Choroid plexus epithelial cell (primary cell): Measurements from ENCODE around the gene MYCBPAP.
"Not testable (repeated sequence)": the region's sequence is repeated elsewhere in the genome, so short reads cannot be mapped to it uniquely, and the experiment has no call there.

Source experiments
- DNase-seq: peaks from one replicate; pipeline ENCODE4 v3.0.0-alpha.2; 2010; ENCODE audit warnings: low read depth
- H3K4me3 ChIP-seq: 2 replicates; pipeline ENCODE4 v1.5.1; 2011; ENCODE audit warnings: low read depth, mild to moderate bottlenecking, control low read depth, low read length, moderate library complexity
- TF ChIP-seq, protein P1 (sequence below): conservative IDR thresholded peaks from 2 replicates; pipeline ENCODE4 v1.5.1; 2011; ENCODE audit warnings: low read depth, mild to moderate bottlenecking, control low read depth, inconsistent platforms, low read length, moderate library complexity

MYCBPAP gene

DNA sequence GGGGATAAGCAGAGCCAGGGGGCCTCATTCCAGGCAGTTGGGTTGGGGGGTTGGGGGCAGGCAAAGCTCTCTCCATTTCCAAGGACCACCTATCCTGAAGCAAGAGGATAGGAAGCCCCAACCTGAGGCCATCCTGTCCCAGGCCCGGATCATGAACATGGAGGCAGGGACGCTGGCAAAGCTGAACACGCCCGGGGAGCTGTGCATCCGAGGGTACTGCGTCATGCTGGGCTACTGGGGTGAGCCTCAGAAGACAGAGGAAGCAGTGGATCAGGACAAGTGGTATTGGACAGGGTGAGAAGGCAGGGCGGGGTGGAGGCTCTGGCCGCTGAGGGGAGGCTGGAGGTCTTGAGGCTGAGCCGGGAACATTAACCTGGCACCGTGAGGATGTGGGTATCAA lies 36.0 kb upstream of the MYCBPAP start:
- no peak for DNase-seq
- TF ChIP-seq, protein P1, sequence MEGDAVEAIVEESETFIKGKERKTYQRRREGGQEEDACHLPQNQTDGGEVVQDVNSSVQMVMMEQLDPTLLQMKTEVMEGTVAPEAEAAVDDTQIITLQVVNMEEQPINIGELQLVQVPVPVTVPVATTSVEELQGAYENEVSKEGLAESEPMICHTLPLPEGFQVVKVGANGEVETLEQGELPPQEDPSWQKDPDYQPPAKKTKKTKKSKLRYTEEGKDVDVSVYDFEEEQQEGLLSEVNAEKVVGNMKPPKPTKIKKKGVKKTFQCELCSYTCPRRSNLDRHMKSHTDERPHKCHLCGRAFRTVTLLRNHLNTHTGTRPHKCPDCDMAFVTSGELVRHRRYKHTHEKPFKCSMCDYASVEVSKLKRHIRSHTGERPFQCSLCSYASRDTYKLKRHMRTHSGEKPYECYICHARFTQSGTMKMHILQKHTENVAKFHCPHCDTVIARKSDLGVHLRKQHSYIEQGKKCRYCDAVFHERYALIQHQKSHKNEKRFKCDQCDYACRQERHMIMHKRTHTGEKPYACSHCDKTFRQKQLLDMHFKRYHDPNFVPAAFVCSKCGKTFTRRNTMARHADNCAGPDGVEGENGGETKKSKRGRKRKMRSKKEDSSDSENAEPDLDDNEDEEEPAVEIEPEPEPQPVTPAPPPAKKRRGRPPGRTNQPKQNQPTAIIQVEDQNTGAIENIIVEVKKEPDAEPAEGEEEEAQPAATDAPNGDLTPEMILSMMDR, result no peak
- no peak overlapping the region for H3K4me3 ChIP-seq

DNA sequence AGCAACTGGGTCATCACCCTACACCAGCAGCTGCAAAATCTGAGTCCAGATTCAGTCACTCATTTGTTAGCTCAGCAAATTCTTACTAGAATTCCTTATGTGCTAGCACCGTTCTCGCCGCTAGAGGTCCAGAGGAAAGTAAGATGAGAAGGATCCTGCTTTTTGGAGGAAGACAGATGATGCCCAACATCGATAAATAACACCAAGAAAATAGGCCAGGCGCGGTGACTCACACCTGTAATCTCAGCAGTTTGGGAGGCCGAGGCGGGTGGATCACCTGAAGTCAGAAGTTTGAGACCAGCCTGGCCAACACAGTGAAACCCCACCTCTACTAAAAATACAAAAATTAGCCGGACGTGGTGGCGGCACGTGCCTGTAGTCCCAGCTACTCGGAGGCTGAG lies 35.5 kb upstream of the MYCBPAP start:
- peak; percentile 58 for DNase-seq
- H3K4me3 ChIP-seq, result not testable (repeated sequence)
- TF ChIP-seq, protein P1, result peak; percentile 57

DNA sequence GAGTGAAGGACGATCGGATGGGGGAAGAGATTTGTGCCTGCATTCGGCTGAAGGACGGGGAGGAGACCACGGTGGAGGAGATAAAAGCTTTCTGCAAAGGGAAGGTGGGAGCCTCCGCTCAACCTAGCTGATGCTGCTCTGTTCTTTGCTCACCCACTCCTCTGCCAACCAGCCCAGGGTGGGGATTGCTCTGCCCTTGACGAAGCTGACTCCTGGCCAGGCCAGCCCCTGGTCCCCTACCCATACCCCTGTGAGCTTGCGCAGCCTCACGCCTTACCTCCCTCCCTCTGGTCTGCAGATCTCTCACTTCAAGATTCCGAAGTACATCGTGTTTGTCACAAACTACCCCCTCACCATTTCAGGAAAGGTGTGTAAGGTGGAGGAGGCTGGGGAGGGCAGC lies 34.3 kb upstream of the MYCBPAP start:
- DNase-seq, result no peak
- H3K4me3 ChIP-seq, result no peak overlapping the region
- TF ChIP-seq, protein P1, result no peak

DNA sequence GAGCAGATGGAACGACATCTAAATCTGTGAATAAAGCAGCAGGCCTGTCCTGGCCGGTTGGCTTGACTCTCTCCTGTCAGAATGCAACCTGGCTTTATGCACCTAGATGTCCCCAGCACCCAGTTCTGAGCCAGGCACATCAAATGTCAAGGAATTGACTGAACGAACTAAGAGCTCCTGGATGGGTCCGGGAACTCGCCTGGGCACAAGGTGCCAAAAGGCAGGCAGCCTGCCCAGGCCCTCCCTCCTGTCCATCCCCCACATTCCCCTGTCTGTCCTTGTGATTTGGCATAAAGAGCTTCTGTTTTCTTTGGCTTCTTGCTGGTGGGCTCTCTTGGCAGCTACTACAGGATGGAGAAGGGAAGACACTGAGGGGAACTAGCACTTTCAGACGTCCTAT lies 33.7 kb upstream of the MYCBPAP start:
- TF ChIP-seq, protein P1, result no peak
- DNase-seq, result no peak
- no peak overlapping the region for H3K4me3 ChIP-seq

DNA sequence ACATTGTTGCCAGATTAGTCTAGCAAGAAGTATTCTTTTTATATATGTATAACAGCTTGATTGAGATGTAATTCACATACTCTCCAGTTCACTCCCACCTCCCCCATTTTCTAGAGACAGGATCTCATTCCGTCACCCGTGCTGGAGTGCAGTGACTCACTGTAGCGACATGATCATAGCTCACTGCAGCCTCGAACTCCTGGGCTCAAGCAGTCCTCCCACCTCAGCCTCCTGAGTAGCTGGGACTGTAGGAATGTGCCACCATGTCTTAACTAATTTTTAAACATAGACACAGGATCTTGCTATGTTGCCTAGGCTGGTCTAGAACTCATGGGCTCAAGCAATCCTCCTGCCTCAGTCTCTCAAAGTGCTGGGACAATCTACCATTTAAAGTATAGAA lies 32.9 kb upstream of the MYCBPAP start:
- H3K4me3 ChIP-seq, result no peak overlapping the region
- TF ChIP-seq, protein P1, result no peak
- no peak for DNase-seq

DNA sequence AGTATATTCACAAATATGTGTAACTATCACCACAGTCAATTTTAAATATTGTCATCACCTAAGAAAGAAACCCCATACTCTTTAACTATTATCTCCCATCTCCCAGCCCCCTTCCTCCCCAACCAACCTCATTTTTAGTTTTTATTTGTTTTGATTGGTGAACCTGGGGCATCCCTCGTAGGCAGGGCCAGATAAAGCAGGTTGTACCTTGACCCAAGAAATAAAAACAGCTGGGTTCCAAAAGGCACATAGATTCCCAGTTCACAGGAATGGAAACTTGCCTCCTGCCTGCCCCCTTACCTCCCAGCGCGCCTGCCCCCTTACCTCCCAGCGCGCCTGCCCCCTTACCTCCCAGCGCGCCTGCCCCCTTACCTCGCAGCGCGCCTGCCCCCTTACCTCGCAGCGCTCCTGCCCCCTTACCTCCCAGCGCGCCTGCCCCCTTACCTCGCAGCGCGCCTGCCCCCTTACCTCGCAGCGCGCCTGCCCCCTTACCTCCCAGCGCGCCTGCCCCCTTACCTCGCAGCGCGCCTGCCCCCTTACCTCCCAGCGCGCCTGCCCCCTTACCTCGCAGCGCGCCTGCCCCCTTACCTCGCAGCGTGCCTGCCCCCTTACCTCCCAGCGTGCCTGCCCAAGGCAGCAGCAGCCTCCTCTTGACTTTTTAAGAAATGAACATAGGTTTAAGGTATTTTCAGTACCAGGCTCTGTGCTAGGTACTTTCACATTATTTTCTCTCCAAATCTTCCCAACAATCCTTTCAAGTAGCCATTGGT lies 32.3 kb upstream of the MYCBPAP start:
- DNase-seq, H3K4me3 ChIP-seq: not testable (repeated sequence)

DNA sequence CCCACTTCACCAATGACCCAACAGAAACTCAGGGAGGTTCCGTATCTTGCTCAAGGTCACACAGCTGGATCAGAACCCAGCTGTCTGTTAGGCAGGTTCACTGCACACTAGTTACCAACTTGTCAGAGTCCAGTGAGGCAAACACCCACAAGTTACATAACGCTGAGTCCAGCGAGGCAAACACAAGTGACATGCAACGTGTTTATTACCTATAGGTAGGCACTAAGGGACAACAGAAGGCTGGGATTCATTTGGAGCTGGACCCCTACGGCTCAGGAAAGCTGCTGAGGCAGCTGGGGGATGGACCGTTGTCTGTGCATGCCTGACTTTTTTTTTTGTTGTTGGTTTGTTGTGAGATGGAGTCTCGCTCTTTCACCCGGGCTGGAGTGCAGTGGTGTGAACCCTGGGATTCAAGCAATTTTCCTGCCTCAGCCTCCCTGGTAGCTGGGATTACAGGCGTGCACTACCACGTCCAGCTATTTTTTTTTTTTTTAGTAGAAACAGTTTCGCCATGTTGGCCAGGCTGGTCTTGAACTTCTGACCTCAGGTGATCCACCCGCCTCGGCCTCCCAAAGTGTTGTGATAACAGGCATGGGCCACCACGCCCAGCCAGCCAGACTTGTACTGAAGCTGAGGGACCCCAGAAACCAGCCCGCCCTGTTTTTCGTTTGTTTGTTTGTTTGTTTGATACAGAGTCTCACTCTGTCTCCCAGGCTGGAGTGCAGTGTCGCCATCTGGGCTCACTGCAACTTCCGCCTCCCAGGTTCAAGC lies 31.5 kb upstream of the MYCBPAP start:
- TF ChIP-seq, protein P1, result no peak
- H3K4me3 ChIP-seq, result no peak overlapping the region
- no peak for DNase-seq
